CD4-positive, alpha-beta T cell treated with Interleukin-4 for 1 hour (primary cell): ENCODE measurements around the gene MED16.
"Not testable (repeated sequence)": the region's sequence is repeated elsewhere in the genome, so short reads cannot be mapped to it uniquely, and the experiment has no call there.

Source experiments
- DNase-seq, 2 donors: peaks; one replicate each; pipeline ENCODE4 v3.0.0-alpha.2; 2020 to 2022

The MED16 gene

DNA sequence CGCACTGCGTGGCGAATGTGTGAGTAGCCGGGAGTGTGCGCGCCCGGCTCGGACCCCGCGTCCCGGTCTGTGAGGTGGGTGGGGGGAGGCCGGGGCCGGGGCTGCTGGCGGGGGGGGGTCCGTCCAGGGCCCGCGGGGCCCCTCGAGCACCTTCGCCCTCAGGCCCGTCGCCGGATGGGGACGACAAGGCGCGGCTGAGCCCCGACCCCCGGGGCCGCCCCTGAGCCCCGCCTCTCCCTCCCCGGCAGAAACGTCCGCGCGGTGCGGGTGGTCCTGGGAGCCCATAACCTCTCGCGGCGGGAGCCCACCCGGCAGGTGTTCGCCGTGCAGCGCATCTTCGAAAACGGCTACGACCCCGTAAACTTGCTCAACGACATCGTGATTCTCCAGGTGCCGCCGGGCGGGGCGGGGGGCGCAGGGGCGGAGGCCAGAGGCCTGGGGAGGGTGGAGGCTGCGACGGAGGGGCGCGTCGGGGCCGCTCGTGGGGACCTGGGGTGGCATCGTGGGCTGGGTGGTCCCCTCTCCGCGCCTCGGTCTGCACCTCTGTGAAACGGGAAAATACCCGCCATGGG lies 39.9 kb downstream of the MED16 start:
- DNase-seq, result no peak

DNA sequence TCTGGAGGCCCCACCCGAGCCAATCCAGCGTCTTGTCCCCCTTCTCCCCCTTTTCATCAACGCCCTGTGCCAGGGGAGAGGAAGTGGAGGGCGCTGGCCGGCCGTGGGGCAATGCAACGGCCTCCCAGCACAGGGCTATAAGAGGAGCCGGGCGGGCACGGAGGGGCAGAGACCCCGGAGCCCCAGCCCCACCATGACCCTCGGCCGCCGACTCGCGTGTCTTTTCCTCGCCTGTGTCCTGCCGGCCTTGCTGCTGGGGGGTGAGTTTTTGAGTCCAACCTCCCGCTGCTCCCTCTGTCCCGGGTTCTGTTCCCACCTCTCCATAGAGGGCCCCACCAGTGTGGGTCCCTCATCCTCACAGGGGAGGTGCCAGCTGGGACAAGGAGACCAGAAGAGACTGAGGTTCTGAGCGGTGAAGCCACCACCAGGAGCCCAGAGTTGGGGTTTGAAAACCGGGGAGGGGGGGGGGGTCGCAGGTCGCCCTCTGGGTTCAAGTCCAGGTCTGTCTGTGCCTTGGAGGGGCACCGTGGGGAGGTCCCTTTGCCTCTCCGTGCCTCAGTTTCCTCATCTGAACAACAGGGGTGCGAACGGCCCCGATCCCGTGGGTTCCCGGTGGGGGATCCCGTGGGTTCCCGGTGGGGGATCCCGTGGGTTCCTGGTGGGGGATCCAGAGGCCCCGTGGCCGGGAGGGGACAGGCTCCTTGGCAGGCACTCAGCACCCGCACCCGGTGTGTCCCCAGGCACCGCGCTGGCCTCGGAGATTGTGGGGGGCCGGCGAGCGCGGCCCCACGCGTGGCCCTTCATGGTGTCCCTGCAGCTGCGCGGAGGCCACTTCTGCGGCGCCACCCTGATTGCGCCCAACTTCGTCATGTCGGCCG lies 40.6 kb downstream of the MED16 start, which contains the start of gene ELANE:
Gene ELANE (plus strand): TSS at position 168 of the 878 bp plus-strand sequence. CDS start 26 bp downstream, at position 194.
- DNase-seq, result no peak

DNA sequence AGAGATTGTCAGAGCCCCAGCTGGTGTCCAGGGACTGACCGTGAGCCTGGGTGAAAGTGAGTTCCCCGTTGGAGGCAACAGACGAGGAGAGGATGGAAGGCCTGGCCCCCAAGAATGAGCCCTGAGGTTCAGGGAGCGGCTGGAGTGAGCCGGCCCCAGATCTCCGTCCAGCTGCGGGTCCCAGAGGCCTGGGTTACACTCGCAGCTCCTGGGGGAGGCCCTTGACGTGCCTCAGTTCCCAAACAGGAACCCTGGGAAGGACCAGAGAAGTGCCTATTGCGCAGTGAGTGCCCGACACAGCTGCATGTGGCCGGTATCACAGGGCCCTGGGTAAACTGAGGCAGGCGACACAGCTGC lies 42.0 kb downstream of the MED16 start:
- no peak for DNase-seq

DNA sequence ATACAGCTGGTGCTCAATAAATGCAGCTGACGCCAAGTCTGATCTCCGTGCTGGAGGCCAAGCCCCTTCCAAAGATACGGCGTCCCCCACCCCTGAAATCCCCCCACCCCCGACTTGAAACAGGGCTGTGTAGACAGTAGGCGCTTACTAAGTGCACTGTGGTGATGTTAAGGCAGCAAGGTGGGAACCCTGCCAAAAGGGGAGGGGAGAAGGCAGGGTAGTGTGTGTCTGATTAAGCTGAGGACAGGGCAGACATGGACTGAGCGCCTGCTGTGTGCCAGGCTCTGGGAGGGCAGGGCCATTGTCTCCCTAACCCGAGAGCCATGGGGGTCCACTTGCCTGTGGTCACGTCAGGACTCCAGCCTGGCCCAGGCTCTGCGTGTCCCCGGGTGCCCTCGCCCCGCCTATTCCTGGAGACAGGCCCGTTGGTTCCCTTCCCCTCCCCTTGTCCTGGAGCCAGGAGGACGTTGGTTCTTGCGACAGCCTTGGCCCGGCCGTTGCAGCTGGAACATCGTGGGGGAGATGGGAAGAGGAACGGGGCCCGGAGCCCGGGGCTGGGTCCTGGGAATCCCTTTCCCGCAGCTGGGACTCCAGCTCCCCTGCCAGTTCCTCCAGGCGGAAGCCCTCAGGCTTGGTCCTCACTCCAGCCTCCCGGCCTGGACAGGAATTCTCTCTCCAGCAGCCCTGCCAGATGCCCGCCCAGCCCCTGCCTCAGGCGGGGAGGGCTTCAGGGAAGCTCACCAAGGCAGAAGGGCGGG lies 42.6 kb downstream of the MED16 start:
- DNase-seq, result no peak

DNA sequence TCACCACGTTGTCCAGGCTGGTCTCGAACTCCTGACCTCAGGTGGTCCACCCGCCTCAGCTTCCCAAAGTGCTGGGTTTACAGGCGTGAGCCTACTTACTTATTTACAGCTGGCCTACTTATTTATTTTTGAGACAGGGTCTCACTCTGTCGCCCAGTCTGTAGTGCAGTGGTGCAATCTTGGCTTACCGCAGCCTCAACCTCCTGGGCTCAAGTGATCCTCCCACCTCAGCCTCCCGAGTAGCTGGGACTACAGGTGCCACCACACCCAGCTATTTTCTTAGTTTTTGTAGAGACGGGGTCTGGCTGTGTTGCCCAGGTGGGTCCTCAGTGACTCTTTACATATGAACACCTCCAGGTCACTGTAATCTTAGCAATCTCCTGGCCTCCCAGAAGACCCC lies 43.8 kb downstream of the MED16 start:
- not testable (repeated sequence) for DNase-seq

DNA sequence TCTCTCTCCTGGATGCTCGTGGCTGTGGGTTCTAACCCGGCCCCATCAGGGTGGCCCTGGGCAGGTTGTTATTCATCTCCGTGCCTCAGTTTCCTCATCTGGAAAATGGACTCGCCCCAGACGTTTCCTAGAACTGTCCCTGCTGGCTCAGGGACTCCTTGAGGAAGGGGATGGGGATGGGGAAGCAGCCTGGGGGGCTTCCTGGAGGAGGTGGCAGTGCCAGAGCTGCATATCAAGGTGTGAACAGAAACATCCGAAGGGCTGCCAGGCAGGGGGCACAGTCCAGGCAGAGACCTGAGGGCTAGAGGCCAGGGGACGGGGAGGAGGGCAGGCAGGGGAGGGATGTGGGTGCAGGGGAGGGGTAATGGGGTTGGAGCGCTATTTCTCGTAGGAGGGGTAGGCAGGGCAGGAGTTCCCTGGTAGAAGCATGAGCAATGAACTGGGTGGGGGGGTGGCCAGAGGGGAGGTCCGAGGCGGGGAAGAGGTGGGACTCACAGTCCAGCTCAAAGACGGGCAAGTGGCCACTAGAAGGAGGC lies 44.5 kb downstream of the MED16 start:
- no peak for DNase-seq

DNA sequence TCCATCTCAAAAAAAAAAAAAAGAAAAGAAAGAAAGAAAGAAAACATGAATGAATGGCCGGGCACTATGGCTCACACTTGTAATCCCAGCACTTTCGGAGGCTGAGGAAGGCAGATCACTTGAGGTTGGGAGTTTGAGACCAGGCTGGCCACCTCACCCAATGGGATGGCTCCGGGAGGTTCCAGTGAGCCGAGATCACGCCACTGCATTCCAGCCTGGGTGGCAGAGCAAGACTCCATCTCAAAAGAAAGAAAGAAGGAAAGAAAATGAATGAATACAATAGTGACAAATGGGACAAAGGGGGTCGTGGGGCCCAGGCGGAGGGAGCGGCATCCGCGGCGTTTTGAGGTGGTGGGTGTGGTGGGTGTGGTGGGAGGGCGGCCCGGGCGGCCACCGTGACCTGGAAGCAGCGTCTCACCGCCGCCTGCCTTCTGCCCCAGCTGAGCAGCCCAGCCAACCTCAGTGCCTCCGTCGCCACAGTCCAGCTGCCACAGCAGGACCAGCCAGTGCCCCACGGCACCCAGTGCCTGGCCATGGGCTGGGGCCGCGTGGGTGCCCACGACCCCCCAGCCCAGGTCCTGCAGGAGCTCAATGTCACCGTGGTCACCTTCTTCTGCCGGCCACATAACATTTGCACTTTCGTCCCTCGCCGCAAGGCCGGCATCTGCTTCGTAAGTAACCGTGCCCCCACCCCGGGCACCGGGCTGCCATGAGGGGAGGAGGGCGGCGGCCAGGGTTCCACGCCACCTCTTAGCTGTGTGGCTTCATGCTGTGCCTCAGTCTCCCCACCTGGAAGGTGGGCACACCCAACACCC lies 47.1 kb downstream of the MED16 start:
- no peak for DNase-seq

DNA sequence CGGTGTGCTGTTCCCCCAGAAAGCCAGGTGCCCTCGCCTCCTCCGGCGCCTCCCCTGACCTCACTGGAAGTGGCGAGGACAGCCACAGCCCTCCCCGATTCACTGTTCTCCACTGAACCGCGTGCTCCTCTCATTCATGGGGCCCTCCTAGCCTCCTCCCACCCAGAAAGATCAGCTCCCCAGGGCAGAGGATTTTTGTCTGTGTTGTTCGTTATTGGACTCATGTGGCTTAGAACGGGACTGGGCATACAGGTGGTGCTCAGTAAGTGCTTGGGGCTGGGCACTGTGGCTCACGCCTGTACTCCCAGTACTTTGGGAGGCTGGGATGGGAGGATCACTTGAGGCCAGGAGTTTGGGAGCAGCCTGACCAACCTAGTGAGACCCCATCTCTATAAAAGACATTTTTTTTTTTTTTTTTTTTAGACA lies 48.4 kb downstream of the MED16 start:
- DNase-seq, result no peak

DNA sequence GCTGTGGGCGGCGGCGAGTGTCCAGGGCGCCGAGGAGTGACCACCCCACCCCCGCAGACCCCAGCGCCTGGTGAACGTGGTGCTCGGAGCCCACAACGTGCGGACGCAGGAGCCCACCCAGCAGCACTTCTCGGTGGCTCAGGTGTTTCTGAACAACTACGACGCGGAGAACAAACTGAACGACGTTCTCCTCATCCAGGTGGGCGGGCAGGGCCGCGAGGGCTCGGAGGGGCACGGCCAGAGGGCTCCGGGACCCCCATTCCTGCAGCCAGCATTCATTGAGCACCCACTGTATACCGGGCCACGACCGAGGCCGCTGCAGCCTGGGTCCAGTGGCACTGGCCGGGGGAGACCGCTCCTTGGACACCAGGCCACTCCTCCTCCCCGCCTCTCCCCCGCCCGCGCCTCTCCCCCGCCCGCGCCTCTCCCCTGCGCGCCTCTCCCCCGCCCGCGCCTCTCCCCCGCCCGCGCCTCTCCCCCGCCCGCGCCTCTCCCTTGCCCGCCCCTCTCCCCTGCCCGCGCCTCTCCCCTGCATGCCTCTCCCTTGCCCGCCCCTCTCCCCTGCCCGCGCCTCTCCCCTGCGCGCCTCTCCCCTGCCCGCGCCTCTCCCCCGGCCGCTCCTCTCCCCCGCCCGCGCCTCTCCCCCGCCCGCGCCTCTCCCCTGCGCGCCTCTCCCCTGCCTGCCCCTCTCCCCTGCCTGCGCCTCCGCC lies 49.0 kb downstream of the MED16 start:
- no peak for DNase-seq

DNA sequence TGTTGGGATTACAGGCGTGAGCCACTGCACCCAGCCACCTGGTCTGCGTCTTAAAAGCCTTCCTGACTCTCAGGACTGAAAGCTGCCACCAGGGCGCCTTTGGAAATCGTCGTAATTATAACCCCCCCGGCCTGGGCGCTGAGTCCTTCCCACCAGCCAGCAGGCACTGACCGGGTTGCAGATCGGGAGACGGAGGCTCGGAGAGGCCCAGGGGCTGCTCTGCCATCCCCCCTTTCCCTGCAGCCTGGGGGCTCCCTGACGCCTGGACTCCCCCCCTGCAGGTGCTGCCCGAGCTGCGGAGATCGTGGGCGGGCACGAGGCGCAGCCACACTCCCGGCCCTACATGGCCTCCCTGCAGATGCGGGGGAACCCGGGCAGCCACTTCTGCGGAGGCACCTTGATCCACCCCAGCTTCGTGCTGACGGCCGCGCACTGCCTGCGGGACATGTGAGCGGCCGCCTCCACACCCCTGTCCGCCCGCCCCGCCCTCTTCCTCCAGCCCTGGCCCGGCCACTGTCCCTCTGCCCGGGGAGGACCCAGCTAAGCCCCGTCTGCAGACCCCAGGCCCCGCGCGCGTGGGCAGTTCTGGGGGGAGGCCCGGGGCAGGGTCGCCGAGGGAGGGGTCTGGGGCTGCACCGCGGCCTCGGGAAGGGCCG lies 49.7 kb downstream of the MED16 start:
- no peak for DNase-seq

DNA sequence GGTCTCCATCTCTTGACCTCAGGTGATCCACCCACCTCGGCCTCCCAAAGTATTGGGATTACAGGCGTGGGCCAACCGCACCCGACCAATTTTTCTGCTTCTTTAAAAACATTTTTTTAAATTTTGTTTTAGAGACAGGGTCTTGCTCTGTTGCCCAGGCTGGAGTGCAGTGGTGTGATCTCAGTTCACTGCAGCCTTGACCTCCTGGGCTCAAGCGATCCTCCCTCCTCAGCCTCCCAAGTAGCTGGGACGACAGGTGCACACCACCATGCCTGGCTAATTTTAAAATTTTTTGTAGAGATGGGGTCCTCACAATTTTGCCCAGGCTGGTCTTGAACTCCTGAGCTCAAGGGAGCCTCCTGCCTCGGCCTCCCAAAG lies 50.2 kb downstream of the MED16 start:
- not testable (repeated sequence) for DNase-seq

DNA sequence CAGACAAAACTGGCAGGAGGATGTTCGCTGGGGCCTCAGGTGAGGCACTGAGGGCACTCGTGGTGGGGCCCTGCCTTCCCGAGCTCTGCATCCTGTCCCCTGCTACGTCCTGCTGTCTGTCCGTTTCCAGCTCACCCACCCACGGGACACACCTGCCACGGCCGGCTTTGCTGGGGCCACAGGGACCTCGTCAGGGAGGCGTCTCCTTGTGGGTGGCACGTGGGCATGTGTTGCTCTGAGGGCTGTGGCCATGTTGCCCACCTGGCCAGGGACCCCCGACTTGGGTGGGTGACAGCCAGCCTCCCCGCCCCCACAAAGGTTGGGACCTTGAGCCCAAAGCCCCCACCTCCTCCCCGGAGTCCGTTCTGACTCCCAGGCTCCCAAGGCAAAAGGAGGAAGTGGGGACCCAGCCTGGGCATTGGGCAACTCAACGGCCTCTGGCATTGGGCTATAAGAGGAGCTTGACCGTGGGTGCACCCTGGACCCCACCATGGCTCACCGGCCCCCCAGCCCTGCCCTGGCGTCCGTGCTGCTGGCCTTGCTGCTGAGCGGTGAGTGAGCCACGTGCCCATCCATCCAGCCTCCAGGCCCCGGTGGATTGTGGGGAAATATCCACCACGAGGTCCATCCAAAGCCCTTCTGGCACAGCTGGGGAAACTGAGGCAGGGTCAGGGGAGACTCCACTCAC lies 52.3 kb downstream of the MED16 start, which contains the start of gene PRTN3:
Gene PRTN3 (plus strand): TSS at position 481 of the 688 bp plus-strand sequence. CDS start 10 bp downstream, at position 491.
- peak in 1 of 2 donors; percentile 26 for DNase-seq

DNA sequence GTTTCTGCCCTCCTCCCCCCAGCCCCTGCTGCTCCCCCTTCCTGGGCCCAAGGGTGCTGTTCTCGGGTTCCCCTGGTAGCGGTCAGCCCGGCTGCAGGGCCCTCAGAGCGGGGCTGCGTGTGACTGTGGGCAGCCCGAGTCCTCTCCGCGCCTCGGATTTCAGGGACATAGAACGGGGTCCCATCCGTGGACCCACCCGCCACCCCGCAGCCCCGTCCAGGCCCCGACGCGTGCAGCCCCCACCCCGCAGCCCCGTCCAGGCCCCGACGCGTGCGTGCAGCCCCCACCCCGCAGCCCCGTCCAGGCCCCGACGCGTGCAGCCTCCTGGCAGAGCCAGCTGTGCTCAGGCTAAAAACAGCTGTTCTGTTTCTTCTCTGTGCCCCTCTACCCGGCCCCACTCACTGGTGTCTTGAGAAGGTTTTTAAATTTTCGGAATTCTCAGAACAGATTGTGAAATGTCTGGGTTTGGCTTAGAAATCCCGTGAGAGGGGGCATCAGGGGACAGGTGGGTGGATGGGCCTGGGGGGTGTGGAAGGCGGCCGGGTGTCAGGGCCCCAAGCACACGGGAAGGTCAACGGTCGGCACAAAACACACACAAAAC lies 57.7 kb downstream of the MED16 start:
- DNase-seq, result no peak

DNA sequence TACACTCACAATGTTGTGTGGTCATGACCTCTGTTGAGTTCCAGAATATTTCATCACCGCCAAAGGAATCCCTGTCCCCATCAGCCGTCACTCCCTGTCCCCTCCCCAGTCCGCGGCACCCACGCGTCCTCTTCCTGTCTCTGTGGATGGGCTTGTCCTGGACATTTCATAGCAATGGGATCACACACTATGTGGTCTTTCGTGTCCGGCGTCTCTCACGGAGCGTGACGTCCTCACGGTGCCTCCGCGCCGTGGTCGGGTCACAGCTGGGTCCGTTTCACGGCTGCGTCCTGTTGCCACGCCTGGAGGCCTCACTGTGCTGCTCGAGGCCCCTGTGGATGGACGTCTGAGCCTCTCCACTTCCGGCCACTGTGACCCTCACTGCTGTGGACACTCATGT lies 58.8 kb downstream of the MED16 start:
- DNase-seq, result no peak

DNA sequence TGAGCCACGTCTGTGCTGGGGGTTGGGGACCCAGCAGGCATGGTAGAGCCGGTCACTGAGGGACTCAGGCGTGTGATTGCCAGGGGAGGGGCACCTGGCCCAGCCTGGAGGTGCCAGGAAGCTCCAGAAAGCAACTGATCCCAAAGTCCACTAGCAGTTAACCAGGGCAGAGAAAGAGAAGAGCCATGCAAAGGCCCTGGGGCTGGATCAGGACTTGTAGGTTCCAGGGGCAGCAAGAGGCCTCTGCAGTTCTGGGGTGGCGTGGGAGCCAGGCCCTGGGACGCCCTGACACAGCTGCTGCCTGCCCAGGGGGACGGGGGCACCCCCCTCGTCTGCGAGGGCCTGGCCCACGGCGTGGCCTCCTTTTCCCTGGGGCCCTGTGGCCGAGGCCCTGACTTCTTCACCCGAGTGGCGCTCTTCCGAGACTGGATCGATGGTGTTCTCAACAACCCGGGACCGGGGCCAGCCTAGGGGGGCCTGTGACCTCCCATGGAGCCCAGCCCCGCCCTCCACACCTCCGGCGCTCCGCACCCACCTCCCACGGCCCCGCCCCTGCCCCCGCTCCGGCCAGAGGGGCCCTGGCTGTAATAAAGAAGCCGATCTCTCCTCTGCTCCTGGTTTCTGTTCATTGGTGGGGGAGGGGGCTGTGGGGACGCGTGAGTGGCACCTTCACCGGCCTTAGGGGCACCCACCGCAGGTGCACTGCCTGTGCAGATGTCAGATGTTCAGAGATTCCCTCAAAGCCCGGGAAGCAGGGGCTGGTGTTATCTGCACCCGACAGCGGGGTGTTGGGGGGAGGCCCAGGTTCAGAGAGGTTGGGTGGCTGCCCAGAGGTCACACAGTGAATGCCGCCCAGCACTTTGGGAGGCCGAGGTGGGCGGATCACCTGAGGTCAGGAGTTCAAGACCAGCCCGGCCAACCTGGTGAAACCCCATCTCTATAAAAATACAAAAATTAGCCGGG lies 61.3 kb downstream of the MED16 start:
- no peak for DNase-seq

DNA sequence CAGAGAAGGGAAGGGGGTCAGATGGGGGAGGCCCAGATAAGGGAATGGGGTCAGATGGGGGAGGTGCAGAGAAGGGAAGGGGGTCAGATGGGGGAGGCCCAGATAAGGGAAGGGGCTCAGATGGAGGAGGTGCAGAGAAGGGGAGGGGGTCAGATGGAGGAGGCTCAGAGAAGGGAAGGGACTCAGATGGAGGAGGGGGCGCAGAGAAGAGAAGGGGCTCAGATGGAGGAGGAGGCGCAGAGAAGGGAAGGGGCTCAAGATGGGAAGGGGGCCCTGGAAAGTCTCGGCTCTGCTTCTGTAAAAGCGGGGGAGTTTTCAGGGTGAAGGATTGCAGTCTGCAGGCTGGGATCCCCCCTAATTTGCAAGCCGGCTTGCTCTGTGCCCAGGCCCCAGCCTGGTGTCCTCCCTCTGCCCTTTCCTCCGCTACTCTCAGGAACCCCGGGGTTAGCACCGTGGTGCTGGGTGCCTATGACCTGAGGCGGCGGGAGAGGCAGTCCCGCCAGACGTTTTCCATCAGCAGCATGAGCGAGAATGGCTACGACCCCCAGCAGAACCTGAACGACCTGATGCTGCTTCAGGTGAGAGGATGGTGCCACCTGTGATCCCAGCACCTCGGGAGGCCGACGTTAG lies 63.7 kb downstream of the MED16 start:
- DNase-seq, result no peak

DNA sequence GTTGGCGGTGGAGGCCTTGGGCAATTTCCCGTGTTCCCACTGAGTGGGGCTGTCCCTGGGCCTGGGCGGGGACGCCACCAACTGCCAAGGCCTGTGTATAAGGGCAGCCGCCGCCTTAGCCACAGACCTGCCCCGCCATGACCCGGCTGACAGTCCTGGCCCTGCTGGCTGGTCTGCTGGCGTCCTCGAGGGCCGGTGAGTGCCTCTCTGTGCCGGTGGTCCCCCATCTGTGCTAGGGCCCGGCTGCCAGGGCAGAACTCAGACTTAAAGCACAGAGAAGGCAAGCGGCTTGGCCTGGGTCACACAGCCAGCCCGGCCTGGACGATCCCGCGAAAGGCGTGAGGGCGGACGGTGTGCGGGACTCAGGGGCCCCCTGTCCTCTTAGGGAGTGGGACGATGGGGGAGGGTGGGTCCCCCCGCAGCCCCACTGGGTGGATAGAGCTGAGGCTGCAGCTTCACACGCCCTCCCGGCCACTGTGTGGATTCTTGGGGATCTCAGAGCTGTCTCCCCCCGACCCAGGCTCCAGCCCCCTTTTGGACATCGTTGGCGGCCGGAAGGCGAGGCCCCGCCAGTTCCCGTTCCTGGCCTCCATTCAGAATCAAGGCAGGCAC lies 65.2 kb downstream of the MED16 start, which contains the start of gene AZU1:
Gene AZU1 (plus strand): TSS at position 128 of the 612 bp plus-strand sequence. CDS start 10 bp downstream, at position 138.
- DNase-seq, result no peak

DNA sequence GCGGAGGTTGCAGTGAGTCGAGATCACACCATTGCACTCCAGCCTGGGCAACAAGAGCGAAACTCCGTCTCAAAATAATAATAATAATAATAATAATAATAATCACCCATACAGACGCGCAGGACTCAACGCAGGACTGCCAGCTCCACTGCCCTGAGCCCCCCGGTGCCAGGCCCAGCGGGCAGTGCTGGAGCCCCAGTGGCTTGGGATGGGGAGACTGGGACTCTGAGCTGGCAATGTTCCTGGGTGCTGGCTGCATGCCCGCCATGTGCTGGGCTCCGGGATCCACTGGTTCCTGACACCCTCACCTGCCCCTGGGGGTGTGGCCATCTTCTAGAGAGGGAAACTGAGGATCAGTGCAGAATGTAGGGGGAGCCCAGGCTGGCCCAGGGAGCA lies 65.7 kb downstream of the MED16 start:
- no peak for DNase-seq
